ENCODE results near the gene OLFM2. TPM values are rescaled to one million over a fixed set of nuclear protein-coding genes. Genes with fewer than 3 reads are reported as not detected.
"Not testable (repeated sequence)": the region's sequence is repeated elsewhere in the genome, so short reads cannot be mapped to it uniquely, and the experiment has no call there.

The OLFM2 gene
- total RNA-seq, 2 donors from 2014 or later = 3.1 to 11.9 TPM

- no peak overlapping the region for H3K4me3 ChIP-seq
Measured at GRCh38 chr19:9823816-9824215, 112.5 kb downstream of the OLFM2 start.

GRCh38 chr19:9820034-9820433 is 116.3 kb downstream of the OLFM2 start:
- peak overlapping the region in 3 of 4 donors; percentile 91 to 98 (median 96) for H3K27ac ChIP-seq
- H3K4me3 ChIP-seq; DNase-seq; H3K36me3 ChIP-seq (replicated peaks in 1 of 2; ENCODE audit: insufficient read depth in 1 of 2, low read depth in 2 of 2); ATAC-seq; intact Hi-C loops (cut with DNase I); H3K27me3 ChIP-seq; H3K9me3 ChIP-seq: not testable (repeated sequence)
- WGBS, 2 donors = 60 to 80% methylated on average over 1 to 8 of the region's 8 CpGs
- peaks cover 17% of the 10 kb centered on the region for H3K4me1 ChIP-seq

More at GRCh38 chr19:9823816-9824215, 112.5 kb downstream of the OLFM2 start:
- Histone ChIP-seq H3K4me1 (peaks cover 22% of the 10 kb centered on the region), H3K36me3 (replicated peaks in 1 of 2; ENCODE audit: insufficient read depth in 1 of 2, low read depth in 2 of 2) (no peaks in the 10 kb centered on the region), H3K27ac (no peak overlapping the region), H3K27me3 (no peaks in the 10 kb centered on the region), H3K9me3 (no peaks in the 10 kb centered on the region)
- 90 to 94% methylated on average over 5 of the region's 5 CpGs for WGBS, 2 donors
- intact Hi-C loops (cut with DNase I) = no loop called here
- TF ChIP-seq CTCF (IDR thresholded peaks at IDR 0.05) (no peak), POLR2A (IDR thresholded peaks at IDR 0.05) (no peak)
- ATAC-seq = no peak
- DNase-seq = no peak

- intact Hi-C loops (cut with DNase I) = no loop called here
- peak overlapping the region; percentile 12 to 98 (median 94) for H3K27ac ChIP-seq
- WGBS, 2 donors = 0 to 1% methylated on average over 2 to 21 of the region's 21 CpGs
Measured at GRCh38 chr19:9819596-9819909, 116.8 kb downstream of the OLFM2 start.

GRCh38 chr19:9818734-9819595 is 117.3 kb downstream of the OLFM2 start, which contains the start of gene FBXL12:
FBXL12 (minus strand) TSS chr19:9819079; CDS start chr19:9818813, 266 bp downstream.
- no peaks in the 10 kb centered on the region for H3K36me3 ChIP-seq (replicated peaks in 1 of 2; ENCODE audit: insufficient read depth in 1 of 2, low read depth in 2 of 2)
- peak; percentile 62 to 94 (median 91) for TF ChIP-seq POLR2A (IDR thresholded peaks at IDR 0.05)
- no peak for TF ChIP-seq CTCF (IDR thresholded peaks at IDR 0.05)
- H3K27me3 ChIP-seq = no peaks in the 10 kb centered on the region
- peak; percentile 100 for DNase-seq
- WGBS, 2 donors = 0 to 1% methylated on average over 16 to 82 of the region's 82 CpGs
- H3K27ac ChIP-seq = peak within 1 kb of the TSS; percentile 72 to 98 (median 94)
- H3K9me3 ChIP-seq = no peaks in the 10 kb centered on the region
- peak; percentile 93 for ATAC-seq
- peak within 1 kb of the TSS; percentile 31 to 95 for H3K4me3 ChIP-seq
- intact Hi-C loops (cut with DNase I) = no loop called here
- peaks cover 17% of the 10 kb centered on the region for H3K4me1 ChIP-seq

More at GRCh38 chr19:9819596-9819909, 116.8 kb downstream of the OLFM2 start:
- ATAC-seq (no peak), DNase-seq (no peak)
- Histone ChIP-seq H3K27me3 (no peaks in the 10 kb centered on the region), H3K9me3 (no peaks in the 10 kb centered on the region), H3K36me3 (replicated peaks in 1 of 2; ENCODE audit: insufficient read depth in 1 of 2, low read depth in 2 of 2) (no peaks in the 10 kb centered on the region), H3K4me1 (peaks cover 17% of the 10 kb centered on the region), H3K4me3 (no peak overlapping the region)
- TF ChIP-seq POLR2A (IDR thresholded peaks at IDR 0.05) (no peak), CTCF (IDR thresholded peaks at IDR 0.05) (no peak)

GRCh38 chr19:9818175-9818733 is 118.1 kb downstream of the OLFM2 start:
- no peak for TF ChIP-seq CTCF (IDR thresholded peaks at IDR 0.05)
- no peak for TF ChIP-seq POLR2A (IDR thresholded peaks at IDR 0.05)
- DNase-seq = no peak

More at GRCh38 chr19:9818175-9818733, 118.1 kb downstream of the OLFM2 start:
- no peak for ATAC-seq
- Histone ChIP-seq H3K27ac (peak overlapping the region; percentile 72 to 98 (median 94)), H3K36me3 (replicated peaks in 1 of 2; ENCODE audit: insufficient read depth in 1 of 2, low read depth in 2 of 2) (no peaks in the 10 kb centered on the region), H3K4me3 (peak overlapping the region; percentile 31 to 95), H3K9me3 (no peaks in the 10 kb centered on the region), H3K27me3 (no peaks in the 10 kb centered on the region), H3K4me1 (peaks cover 17% of the 10 kb centered on the region)
- intact Hi-C loops (cut with DNase I) = no loop called here
- WGBS, 2 donors = 4 to 12% methylated on average over 10 to 38 of the region's 39 CpGs
